Limb (tissue), 2 donors: ENCODE results near the gene GRIN2C.
"Not testable (repeated sequence)": the region's sequence is repeated elsewhere in the genome, so short reads cannot be mapped to it uniquely, and the experiment has no call there.

Source experiments
- DNase-seq, 2 donors: peaks; one replicate each; pipeline ENCODE4 v3.0.0-alpha.2; 2016; ENCODE audit errors: extremely low spot score in 2 of 2

GRIN2C gene

GRCh38 chr17:74859459-74860228, at the start of gene GRIN2C:
GRIN2C (minus strand) TSS chr17:74859885; CDS start chr17:74855092, 4,793 bp downstream.
- DNase-seq: no peak

GRCh38 chr17:74909097-74909496, 49.4 kb upstream of the GRIN2C start:
- not testable (repeated sequence) for DNase-seq

- no peak for DNase-seq
These were observed 47.3 kb upstream of the GRIN2C start for GRCh38 chr17:74907012-74907411.

- DNase-seq: not testable (repeated sequence)
These were observed 46.6 kb upstream of the GRIN2C start for GRCh38 chr17:74906214-74906793.

GRCh38 chr17:74904687-74905409, 45.2 kb upstream of the GRIN2C start:
- no peak for DNase-seq

- no peak for DNase-seq
These were observed 44.0 kb upstream of the GRIN2C start for GRCh38 chr17:74903671-74904070.

- DNase-seq: no peak
These were observed 43.3 kb upstream of the GRIN2C start for GRCh38 chr17:74903034-74903433.

- DNase-seq: no peak
These were observed 41.9 kb upstream of the GRIN2C start for GRCh38 chr17:74901353-74902135.

- no peak for DNase-seq
These were observed 40.5 kb upstream of the GRIN2C start for GRCh38 chr17:74900208-74900607.

- DNase-seq: no peak
These were observed 38.8 kb upstream of the GRIN2C start for GRCh38 chr17:74898376-74898946.

GRCh38 chr17:74893936-74894671, 34.4 kb upstream of the GRIN2C start:
- DNase-seq: no peak

GRCh38 chr17:74892974-74893911, 33.6 kb upstream of the GRIN2C start, which contains the start of gene FADS6:
FADS6 (minus strand) TSS chr17:74893633; CDS start chr17:74893595, 38 bp downstream.
- DNase-seq: no peak

GRCh38 chr17:74892013-74892841, 32.5 kb upstream of the GRIN2C start:
- no peak for DNase-seq

GRCh38 chr17:74890554-74890953, 30.9 kb upstream of the GRIN2C start:
- no peak for DNase-seq

- no peak for DNase-seq
These were observed 28.8 kb upstream of the GRIN2C start for GRCh38 chr17:74888469-74888868.

- no peak for DNase-seq
These were observed 23.6 kb upstream of the GRIN2C start for GRCh38 chr17:74883241-74883745.

- DNase-seq: no peak
These were observed 23.0 kb upstream of the GRIN2C start for GRCh38 chr17:74882517-74883240.

GRCh38 chr17:74881073-74881472, 21.4 kb upstream of the GRIN2C start:
- DNase-seq: no peak
